ENCODE results near the gene ACTA2. TPM values are rescaled to one million over a fixed set of nuclear protein-coding genes. Genes with fewer than 3 reads are reported as not detected.
"Not testable (repeated sequence)": the region's sequence is repeated elsewhere in the genome, so short reads cannot be mapped to it uniquely, and the experiment has no call there.

The ACTA2 gene
- polyA plus RNA-seq, 3 donors, result 37.2 to 242 (median 231) TPM

DNA sequence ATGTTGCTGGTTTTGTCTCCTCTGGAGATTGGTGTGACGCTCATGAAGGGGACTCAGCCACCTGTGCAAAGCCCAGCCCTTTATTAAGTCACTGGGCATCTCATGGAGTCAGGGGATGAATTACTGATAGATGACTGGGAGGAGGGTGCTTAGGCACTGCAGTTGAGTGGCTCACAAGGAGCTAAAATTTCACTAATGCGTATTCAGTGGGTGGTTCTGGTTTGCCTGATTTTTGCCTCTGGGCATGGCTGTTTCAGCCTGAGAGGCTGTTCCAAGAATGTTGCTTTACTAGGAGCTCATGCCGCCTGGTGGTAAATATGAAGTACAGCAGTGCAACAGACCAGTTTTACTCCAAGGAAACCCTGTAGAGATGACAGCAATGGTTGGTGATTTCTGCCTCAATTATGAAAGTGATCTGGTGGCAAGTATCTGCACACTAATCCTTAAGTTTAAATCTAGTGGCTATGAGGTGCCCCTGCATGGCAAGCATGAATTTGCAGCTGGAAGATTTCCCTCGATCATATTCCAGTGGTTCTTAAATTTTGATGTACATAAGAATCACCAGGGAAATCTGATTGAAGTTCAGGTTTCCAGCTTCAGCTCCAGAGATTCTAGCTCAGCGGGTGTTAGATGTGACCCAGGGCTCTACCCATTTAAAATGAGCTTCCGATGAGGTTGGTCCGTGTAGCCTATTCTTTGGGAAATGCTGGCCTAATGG, 19.9 kb downstream of the ACTA2 start:
- 48 to 56% (median 51%) methylated on average over 7 of the region's 7 CpGs for WGBS, 3 donors
- H3K27ac ChIP-seq (ENCODE audit: low read depth, low read length), result no peak overlapping the region

DNA sequence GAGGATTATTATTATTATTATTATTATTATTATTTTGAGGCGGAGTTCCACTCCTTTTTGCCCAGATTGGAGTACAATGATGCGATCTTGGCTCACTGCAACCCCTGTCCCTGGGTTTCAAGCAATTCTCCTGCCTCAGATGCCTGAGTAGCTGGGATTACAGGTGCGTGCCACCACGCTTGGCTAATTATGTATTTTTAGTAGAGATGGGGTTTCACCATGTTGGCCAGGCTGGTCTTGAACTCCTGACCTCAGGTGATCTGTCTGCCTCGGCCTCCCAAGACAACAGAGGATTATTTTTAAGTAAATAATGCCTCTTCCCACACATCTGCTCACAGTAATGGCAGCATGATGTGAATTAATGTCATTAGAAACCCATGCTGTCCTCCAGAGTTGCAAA, 20.5 kb downstream of the ACTA2 start:
- WGBS, 3 donors, result 82 to 92% (median 88%) methylated on average over 5 of the region's 5 CpGs
- H3K27ac ChIP-seq (ENCODE audit: low read depth, low read length), result not testable (repeated sequence)

DNA sequence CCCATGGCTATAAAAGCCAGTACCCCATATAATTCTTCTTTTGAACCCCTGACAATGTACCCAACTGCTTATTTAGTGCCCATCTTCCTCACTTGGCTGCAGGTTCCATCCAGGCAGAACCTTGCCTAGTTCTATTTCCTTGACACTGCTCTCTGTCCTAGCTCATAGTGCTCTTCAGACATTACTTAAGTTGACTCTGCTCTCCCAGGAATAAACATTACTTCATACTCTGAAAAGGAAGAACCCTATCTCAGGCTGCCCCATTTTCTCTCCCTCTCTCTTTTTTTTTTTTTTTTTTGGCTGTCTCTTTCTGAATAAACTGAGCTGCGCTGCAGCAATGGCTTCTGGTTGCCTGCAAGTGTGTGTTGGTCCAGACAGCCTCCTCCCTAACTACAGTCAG, 21.0 kb downstream of the ACTA2 start:
- WGBS, 3 donors, result 70 to 93% (median 88%) methylated on average over 1 of the region's 1 CpG
- H3K27ac ChIP-seq (ENCODE audit: low read depth, low read length), result no peak overlapping the region

DNA sequence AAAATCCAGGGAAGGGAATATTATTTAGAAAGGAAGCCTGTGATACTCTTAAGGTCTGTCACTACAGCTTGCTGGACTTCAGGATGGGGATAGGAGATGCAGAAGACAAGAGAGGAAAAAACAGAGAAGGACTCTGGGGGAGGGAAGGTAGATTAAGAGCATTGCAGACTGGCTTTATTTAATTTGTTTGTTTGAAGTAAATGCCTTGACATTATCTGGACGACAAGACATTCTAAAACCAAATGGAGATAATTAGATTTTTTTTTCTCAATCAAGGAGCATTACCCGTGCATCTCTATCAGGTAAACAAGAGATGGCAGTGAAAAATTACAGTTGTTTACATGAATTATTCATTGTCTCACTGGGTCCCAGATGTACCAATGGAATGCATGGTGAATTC, 24.3 kb downstream of the ACTA2 start:
- 63 to 78% (median 75%) methylated on average over 2 of the region's 2 CpGs for WGBS, 3 donors

DNA sequence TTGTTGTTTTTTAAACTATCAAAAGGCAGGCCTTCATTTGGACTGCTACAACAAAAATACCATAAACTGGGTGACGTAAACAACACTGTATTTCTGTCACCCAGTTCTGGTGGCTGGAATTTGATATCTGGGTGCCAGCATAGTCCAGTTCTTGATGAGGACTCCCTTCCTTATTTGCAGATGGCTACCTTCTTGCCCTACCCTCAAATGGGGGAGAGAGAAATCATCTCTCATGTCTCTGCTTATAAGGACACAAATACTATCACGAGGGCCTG, 25.2 kb downstream of the ACTA2 start:
- no peak overlapping the region for H3K27ac ChIP-seq (ENCODE audit: low read depth, low read length)
- WGBS, 3 donors, result 54 to 91% (median 63%) methylated on average over 2 of the region's 2 CpGs

More for the DNA sequence above, 24.3 kb downstream of the ACTA2 start:
- H3K27ac ChIP-seq (ENCODE audit: low read depth, low read length), result no peak overlapping the region

DNA sequence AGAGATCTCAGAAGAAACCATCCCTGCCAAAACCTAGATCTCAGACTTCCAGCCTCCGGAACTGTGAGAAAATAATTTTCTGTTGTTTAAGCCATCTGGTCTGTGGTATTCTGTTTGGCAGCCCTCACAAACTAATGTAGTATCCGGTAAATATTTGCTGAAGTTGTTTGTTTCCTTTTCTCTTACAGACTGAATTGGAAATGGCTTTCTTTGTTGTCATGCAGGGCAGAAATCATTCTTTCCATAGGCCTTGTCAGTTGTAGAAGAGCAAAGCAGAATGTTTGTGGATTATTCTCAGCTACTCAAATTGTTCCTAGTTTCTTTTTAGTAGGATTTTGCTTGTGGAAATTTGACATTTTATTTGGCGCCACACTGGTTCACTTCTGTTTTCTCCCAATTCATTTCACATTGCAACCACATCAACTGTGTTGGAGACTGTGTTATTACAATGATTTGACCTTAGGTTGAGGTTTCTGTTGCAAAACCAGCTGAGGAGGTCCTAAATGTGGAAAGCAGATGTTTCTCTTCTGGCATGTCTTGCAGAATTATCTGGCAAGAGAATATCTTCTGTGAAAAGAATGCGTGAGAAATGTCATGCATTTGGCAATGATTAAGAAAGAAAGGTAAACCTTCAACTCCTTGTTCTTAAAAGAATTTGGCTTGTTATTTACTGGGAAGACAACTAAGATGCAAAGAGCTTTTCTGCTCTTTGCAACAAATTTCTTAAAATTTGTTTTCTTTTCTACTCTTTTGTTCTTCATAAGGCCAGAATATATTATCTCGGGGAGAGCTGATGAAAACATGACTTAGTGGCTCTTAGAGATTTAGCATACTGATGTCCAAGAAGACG, 25.8 kb downstream of the ACTA2 start:
- H3K27ac ChIP-seq (ENCODE audit: low read depth, low read length), result no peak overlapping the region

DNA sequence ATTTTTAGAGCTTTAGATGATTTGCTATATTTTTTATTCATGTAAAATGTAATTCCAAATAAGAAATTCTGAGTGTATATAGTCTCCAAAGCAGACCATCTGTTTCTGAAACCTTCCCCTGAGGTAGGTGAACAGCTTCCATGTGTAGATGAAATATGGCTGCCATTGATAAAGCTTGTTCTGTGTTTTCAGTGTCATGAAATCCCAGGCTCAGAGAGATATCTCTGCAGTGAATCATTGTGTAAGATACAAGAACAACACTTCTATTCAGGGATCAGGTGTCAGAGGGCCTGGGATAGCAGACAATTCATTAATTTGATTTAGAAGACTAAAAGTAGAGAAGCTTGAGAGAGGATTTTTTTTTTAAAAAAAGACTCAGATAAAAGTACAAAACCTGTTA, 29.1 kb downstream of the ACTA2 start:
- H3K27ac ChIP-seq (ENCODE audit: low read depth, low read length), result no peak overlapping the region

More for the DNA sequence above, 25.8 kb downstream of the ACTA2 start:
- 22 to 62% (median 24%) methylated on average over 6 of the region's 6 CpGs for WGBS, 3 donors

DNA sequence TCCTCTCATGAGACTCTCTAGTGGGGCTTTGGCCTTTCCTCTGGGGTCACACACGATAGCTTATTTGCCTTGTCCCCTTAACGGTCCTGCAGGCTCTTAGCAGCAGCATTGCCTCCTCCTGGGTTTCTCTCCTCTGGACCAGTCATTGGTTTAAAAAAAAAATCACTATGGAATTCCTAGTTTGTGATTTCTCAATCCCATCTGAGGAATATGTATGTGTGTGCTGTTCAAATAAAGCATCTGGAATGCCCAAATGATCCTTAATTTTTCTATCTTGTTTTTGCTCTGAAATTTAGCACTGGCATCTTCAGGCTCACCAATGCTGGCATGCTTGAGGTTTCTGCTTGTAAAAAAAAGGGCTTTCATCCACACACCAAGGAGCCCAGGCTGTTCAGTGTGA, 30.5 kb downstream of the ACTA2 start:
- WGBS, 3 donors, result 84 to 88% (median 85%) methylated on average over 2 of the region's 2 CpGs

DNA sequence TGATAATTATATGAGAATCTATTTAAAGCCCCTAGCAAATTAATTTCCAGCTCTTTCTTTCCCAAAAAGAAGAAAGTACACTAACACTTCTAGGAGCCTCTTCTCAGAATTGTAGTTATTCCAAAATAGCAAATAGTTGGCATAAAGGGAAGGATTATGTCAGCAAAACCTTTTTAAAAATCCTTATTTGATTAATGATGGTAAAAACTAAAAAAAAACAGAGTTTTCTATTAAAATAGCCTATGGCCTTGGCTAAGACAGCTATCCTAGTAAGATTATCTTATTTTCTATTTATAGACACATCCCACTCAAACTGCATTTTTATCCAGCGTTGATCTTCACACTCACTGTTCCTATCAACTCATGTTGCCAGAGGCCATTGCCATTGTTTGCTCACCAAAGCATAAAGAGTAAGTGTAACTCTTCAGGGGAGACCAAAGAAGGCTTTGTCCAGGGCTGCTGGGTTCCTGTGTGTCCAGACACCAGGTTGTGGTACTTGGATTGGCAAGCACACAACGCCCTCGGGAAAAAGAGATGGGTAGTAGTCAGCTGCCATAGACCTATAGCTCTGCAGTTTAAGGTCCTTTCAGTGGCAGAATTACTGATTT, 31.5 kb downstream of the ACTA2 start:
- 63 to 77% (median 70%) methylated on average over 3 of the region's 3 CpGs for WGBS, 3 donors

More for the DNA sequence above, 30.5 kb downstream of the ACTA2 start:
- H3K27ac ChIP-seq (ENCODE audit: low read depth, low read length), result no peak overlapping the region

DNA sequence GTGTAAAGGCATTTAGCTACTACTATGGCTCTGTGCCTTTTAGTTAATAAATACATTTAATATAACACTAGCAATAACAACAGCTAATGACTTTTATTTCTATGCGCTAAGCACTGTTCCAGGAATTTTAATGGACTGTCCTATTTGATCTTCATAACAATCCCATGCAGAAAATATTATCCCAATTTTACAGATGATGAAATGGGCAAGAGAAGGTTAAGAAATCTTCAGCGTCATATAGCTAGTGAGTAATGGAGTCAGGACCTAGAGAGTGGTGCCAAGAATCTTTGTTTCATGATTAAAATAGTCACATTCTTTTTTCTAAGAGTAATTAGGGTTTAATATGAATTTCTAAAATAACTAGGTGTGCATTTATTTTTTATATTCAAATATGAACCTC, 32.4 kb downstream of the ACTA2 start:
- no peak overlapping the region for H3K27ac ChIP-seq (ENCODE audit: low read depth, low read length)
- WGBS, 3 donors, result 37 to 43% (median 39%) methylated on average over 2 of the region's 2 CpGs

More for the DNA sequence above, 31.5 kb downstream of the ACTA2 start:
- H3K27ac ChIP-seq (ENCODE audit: low read depth, low read length), result no peak overlapping the region

DNA sequence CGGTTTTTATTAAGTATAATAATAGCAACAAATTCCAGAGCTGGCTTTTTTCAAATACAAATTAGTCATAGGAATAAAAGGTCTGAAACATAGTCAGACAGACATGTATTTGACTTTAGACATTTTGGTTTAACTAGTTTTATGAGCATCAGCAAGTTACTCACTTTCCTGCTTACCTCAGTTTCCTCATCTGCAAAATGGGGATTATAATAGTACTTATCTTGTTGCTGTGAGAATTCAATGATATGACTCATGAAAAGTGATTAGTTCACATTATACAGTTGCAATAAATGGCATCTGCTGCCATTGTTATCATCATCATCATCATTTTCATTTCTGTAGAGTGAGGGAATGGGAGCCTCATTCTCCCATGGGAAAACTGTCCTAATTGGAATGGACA, 33.5 kb downstream of the ACTA2 start:
- H3K27ac ChIP-seq (ENCODE audit: low read depth, low read length), result no peak overlapping the region
- WGBS, 3 donors, result 82 to 88% (median 87%) methylated on average over 1 of the region's 1 CpG

DNA sequence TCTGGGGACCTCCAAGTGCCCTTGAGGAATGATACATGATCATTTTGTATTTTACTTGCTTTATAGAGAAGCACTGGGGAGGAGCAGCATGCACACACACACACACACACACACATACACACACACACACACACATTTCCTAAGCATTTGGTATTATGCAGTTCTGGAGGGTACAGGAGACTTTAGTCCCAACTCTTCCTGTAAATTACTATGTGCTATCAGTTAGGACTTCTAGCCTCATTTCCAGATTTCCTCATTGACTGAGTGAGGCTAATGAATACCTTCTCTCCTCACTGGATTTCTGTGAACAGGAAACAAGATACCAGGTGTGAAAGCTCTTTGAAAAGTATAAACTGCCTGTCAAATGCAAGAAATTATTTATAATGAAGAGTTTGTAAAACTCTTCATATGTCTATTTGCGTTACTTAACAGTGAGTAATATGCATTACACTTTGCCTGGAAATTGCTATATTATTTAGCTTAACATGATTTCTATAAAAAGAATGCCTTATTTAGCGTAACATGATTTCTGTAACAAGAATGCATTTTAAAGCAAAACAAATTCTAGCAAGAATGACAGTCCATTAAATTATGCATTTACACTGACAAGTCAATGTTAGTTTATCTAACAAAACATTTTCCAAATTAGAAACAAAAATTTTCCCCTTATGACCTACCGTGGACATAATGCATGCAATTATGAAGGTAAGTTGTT, 34.2 kb downstream of the ACTA2 start:
- WGBS, 3 donors, result 96 to 99% (median 98%) methylated on average over 3 of the region's 3 CpGs
- H3K27ac ChIP-seq (ENCODE audit: low read depth, low read length), result no peak overlapping the region

DNA sequence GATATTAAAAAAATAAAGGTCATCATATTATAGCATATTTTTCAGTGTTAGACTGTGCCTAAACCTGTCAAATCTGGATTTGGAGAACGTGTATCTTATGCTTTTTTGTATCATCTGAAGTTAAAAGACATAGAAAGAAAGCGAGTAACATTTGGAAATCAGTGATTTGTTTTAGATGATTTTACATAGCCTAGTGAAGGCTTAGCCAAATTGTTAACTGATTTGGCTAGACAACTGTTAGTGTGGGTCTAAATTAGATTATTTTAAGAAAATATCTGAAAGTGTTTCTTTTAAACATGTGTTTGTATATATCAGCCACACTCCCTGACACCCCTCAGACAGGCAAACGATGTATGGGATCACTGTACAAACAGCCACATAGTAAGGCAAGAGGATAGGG, 35.6 kb downstream of the ACTA2 start:
- no peak overlapping the region for H3K27ac ChIP-seq (ENCODE audit: low read depth, low read length)
- 84 to 92% (median 91%) methylated on average over 3 of the region's 3 CpGs for WGBS, 3 donors

DNA sequence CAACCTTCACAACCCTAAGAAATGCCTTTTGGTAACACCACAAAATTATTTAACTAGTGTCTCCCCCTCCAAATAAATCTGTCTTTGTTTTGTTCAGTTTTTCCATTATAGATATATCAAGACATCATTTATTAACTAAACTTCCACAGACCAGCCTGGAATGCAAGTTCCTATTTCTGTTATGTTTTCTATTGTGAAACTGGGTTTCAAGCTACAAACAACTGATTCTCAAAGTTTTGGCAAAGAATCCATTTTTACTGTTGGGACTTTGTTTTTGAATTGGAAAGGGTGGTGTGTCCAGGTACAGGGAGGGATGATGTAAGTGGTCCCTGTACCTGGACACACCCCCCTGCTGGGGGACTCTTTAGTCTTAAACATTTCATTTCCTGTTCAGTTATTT, 36.3 kb downstream of the ACTA2 start:
- no peak overlapping the region for H3K27ac ChIP-seq (ENCODE audit: low read depth, low read length)

DNA sequence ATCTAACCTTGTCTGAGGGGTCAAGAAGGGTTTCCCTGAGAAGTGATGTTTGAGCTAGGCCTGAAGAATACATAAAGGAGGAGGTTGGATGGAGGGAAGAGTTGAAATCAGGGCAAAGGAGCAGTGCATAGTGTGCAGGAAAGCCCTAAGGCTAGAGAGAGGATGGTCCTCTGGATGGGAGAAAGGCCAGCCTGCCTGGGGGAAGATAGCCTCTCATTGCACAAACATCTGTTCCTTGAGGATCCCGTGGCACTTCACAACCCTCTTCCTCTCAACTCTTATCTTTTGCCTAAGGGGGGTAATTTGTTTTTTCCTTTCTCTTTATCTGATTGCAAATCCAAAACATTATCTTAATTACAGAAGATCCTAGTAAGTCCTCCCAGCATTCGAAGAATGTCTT, 36.8 kb downstream of the ACTA2 start:
- 58 to 95% (median 72%) methylated on average over 2 of the region's 2 CpGs for WGBS, 3 donors

DNA sequence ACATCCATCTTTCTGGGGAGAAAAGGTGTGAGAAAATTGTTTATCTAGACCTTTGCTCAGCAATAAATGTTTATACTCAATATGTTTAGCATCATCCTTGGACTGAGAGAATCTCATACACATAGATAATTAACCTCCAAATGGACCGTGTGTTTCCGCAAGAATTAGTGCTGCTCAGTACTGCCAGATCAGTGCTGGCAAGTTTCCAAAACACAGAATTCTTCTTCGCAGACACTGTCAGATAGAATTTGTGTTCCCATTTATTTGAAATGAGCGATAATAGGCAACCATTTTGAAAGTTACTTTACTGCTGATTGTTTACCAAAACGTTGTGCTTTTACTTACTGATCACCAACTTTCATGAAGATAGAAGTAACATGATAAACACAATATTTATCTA, 38.8 kb downstream of the ACTA2 start:
- 57 to 66% (median 57%) methylated on average over 5 of the region's 5 CpGs for WGBS, 3 donors
- no peak overlapping the region for H3K27ac ChIP-seq (ENCODE audit: low read depth, low read length)

More for the DNA sequence above, 36.8 kb downstream of the ACTA2 start:
- H3K27ac ChIP-seq (ENCODE audit: low read depth, low read length), result no peak overlapping the region

DNA sequence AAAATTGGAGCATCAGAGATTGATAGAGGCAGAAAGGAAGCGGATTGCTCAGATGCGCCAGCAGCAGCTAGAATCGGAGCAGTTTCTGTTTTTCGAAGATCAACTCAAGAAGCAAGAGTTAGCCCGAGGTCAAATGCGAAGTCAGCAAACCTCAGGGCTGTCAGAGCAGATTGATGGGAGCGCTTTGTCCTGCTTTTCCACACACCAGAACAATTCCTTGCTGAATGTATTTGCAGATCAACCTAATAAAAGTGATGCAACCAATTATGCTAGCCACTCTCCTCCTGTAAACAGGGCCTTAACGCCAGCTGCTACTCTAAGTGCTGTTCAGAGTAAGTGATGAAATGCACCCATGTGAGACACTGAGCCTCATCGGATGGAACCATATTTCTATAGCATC, 39.4 kb downstream of the ACTA2 start:
- 68 to 78% (median 74%) methylated on average over 9 of the region's 9 CpGs for WGBS, 3 donors
- H3K27ac ChIP-seq (ENCODE audit: low read depth, low read length), result no peak overlapping the region

DNA sequence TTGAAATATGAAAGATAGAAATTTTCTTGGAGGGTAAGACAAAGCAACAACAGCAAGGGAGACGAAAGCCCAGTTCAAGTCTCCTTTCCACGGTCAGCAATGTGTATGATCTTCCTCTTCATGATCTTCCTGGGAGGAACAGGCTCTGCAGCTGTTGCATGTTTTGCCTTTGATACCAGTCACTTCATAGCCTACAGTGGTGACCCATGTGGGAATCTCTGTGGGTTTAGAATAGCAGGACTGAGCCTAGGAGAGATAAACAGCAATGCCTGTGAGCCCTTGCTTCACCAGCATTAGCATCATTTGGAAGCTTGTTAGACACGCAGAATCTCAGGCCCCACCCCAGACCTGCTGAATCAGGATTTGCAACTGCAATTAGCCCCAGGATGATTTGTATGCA, 40.7 kb downstream of the ACTA2 start:
- H3K27ac ChIP-seq (ENCODE audit: low read depth, low read length), result no peak overlapping the region
- 95 to 97% (median 95%) methylated on average over 3 of the region's 3 CpGs for WGBS, 3 donors

DNA sequence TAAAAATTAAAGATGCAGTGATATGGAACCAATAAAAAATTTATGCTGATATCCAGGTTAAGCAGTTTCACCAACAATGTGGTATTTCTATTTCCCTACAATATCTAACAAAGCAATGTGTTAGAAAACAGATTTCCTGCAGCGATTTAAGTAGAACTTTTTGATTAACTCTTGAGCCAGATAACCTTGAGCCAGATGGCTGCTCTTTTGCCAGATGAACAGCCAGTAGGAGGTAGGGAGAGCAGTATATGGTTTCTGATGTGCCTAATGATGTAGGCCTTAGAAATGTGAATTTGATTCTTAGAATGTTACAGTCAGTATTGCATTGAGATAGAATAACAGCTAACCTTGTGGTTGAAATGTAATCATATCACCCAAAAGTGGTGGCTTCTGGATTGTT, 41.5 kb downstream of the ACTA2 start:
- 49 to 93% (median 91%) methylated on average over 1 of the region's 1 CpG for WGBS, 3 donors
- no peak overlapping the region for H3K27ac ChIP-seq (ENCODE audit: low read depth, low read length)

Data from adipose tissue (tissue), 3 donors.